Activated CD4-positive, alpha-beta memory T cell treated with anti-CD3 and anti-CD28 coated beads for 36 hours (primary cell): ENCODE data around the gene ATG4A. TPM values are rescaled to one million over a fixed set of nuclear protein-coding genes. Genes with fewer than 3 reads are reported as not detected.

ENCODE experiments used
- CTCF ChIA-PET: fragments of 350-600 bp; sonication (Branson Sonifier 250); formaldehyde crosslinking; loops from one replicate; lab custom pipeline; 2021; ENCODE audit warnings: antibody characterized with exemption, inconsistent platforms; lab: Charles Lee
- POLR2A ChIA-PET: fragments of 350-600 bp; sonication (Branson Sonifier 250); formaldehyde crosslinking; loops from one replicate; lab custom pipeline; 2021; ENCODE audit warnings: antibody characterized with exemption; lab: Charles Lee
- DNase-seq: peaks from one replicate; pipeline ENCODE4 v3.0.0-alpha.2; 2020
- H3K27ac Mint-ChIP-seq: one replicate; pipeline ENCODE4 v1.8.0; 2021; ENCODE audit warnings: mixed read lengths
- H3K27me3 Mint-ChIP-seq: one replicate; pipeline ENCODE4 v1.8.0; 2021; ENCODE audit warnings: mixed read lengths
- H3K36me3 Mint-ChIP-seq: one replicate; pipeline ENCODE4 v1.8.0; 2021; ENCODE audit warnings: mixed read lengths
- H3K4me1 Mint-ChIP-seq: one replicate; pipeline ENCODE4 v1.8.0; 2021; ENCODE audit warnings: low read depth, mixed read lengths
- H3K4me3 Mint-ChIP-seq: one replicate; pipeline ENCODE4 v1.8.0; 2021; ENCODE audit warnings: mild to moderate bottlenecking, mixed read lengths
- H3K9me3 Mint-ChIP-seq: one replicate; pipeline ENCODE4 v1.8.0; 2021; ENCODE audit warnings: mixed read lengths
- intact Hi-C: fragments of 100-400 bp; cut with micrococcal nuclease; formaldehyde crosslinking; loops from one replicate; pipeline ENCODE4 v1.15.1; 2023
- total RNA-seq, 2 experiments: library from RNA; stranded (reverse); gene quantifications; one replicate each; pipeline ENCODE4 v1.2.3, GENCODE V29; 2021

Gene ATG4A, protein sequence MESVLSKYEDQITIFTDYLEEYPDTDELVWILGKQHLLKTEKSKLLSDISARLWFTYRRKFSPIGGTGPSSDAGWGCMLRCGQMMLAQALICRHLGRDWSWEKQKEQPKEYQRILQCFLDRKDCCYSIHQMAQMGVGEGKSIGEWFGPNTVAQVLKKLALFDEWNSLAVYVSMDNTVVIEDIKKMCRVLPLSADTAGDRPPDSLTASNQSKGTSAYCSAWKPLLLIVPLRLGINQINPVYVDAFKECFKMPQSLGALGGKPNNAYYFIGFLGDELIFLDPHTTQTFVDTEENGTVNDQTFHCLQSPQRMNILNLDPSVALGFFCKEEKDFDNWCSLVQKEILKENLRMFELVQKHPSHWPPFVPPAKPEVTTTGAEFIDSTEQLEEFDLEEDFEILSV
- 1 to 10 TPM; 8.7 to 9.7 TPM for total RNA-seq

DNA sequence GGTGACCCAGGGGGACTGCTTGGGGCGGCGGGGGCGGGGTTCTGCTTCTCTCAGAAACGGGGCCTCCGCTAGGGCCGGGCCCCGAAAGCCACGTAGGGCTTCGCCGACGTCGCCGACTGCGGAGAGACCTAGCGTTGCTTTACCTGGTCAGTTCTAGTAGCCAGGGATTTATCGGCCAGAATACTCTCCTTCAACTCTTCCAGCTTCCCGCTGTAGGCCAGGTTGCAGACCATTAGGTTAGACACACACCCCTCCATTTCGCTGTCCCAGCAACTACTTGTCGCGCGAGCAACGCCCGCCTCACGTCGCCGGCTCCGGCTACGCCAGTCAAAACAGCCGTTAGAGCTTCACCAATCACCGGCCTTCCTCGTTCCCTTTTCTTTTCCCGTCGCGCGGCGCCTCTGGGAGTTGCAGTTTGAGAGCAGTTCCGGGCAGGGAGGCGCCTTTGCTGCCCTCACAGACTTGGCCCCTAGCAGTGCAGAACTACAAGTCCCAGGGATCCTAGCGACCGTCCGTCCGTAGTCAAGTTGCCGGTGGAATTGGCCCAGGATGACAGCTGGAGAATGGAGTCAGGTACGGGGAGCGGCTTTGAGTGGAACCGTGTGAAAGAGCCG is at the start of gene ATG4A, which contains the start of gene PSMD10:
ATG4A (plus strand) TSS at position 515 of the 614 bp plus-strand sequence; CDS start at position 564, 49 bp downstream.
PSMD10 (minus strand) TSS at position 279 of the 614 bp plus-strand sequence; CDS start at position 257, 22 bp downstream.
- Mint-ChIP-seq H3K36me3 (peaks cover 4% of the 10 kb centered on the region), H3K27me3 (no peaks in the 10 kb centered on the region), H3K4me1 (peaks cover 9% of the 10 kb centered on the region), H3K27ac (no peak within 1 kb of the TSS), H3K9me3 (no peaks in the 10 kb centered on the region), H3K4me3 (no peak within 1 kb of the TSS)
- POLR2A ChIA-PET: interaction anchor here (1.2 to 2.0 kb wide), 3 partner anchors 11 to 463 kb away, joined by 3 to 9 read pairs (median 6); partner anchors contain the start of genes MID2 and PRPS1
- intact Hi-C loops: loop anchor here (1.0 to 2.0 kb wide), 4 partner anchors 65 to 973 kb away; partner anchors contain the start of genes PRPS1 and RBM41
- peak; percentile 94 for DNase-seq
- CTCF ChIA-PET: interaction anchor here (0.7 to 1.3 kb wide), 3 partner anchors 19 to 553 kb away, joined by 3 to 5 read pairs (median 3); no protein-coding TSS in a partner anchor

DNA sequence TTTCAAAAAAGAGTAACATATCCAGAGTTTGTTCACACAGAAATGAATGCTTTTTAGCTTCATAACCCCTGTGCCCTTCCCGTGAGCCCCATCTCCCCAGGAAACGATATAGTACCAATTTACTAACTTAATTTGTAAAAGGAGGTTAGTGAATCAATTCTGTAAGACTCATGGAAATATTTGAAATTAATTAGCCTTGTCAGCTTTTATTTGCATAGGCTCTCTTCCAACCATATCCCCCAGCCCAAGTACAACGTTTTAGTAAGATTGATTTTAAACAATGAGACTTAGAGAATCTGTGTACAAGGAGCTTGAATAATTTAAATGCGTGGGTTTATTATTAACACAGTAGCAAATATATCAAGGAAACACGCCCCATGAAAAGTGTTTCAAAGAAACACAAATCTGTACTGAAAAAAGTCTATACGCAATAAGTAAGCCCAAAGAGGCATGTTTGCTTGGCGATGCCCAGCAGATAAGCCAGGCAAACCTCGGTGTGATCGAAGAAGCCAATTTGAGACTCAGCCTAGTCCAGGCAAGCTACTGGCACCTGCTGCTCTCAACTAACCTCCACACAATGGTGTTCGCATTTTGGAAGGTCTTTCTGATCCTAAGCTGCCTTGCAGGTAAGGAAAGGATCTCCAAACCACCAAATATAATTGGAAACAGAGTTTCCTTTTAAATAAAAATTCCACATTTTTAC is 46.9 kb upstream of the ATG4A start, which contains the start of gene VSIG1:
VSIG1 (plus strand) TSS at position 512 of the 703 bp plus-strand sequence; CDS start at position 578, 66 bp downstream.
- POLR2A ChIA-PET: interaction anchor here (0.7 kb wide), 1 partner anchor 14 kb away, joined by 4 read pairs; no protein-coding TSS in a partner anchor
- H3K27ac Mint-ChIP-seq: no peak within 1 kb of the TSS
- H3K27me3 Mint-ChIP-seq: no peaks in the 10 kb centered on the region
- H3K9me3 Mint-ChIP-seq: no peaks in the 10 kb centered on the region
- CTCF ChIA-PET: interaction anchor here (0.9 kb wide), 1 partner anchor 24 kb away, joined by 3 read pairs; no protein-coding TSS in a partner anchor
- no peaks in the 10 kb centered on the region for H3K36me3 Mint-ChIP-seq
- DNase-seq: no peak
- H3K4me3 Mint-ChIP-seq: no peak within 1 kb of the TSS
- peaks cover 12% of the 10 kb centered on the region for H3K4me1 Mint-ChIP-seq
- intact Hi-C loops: no loop called here

DNA sequence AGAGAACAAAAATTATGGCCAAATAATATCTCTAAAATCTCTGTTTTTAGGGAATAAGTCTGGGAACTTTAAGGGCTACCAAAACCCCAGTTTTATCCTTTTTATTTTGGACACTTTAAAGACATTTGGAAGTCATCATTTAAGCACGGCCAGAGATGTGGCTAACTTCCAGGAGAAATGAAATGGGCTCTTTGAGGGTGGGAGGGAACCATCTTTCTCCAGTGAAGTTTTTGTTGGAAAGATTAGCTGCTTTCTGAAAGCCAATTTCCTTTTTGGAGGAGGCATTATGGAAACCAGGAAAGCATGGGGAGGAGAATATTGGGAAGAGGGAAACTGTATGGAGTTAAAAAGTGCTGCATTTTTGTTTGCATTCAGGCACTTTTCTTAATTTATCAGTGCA is 41.9 kb upstream of the ATG4A start:
- Mint-ChIP-seq H3K4me1 (peaks cover 9% of the 10 kb centered on the region), H3K4me3 (no peak overlapping the region), H3K27ac (no peak overlapping the region), H3K9me3 (no peaks in the 10 kb centered on the region), H3K36me3 (no peaks in the 10 kb centered on the region), H3K27me3 (no peaks in the 10 kb centered on the region)
- no peak for DNase-seq
- intact Hi-C loops: no loop called here
- ChIA-PET CTCF (no interaction called here), POLR2A (no interaction called here)

DNA sequence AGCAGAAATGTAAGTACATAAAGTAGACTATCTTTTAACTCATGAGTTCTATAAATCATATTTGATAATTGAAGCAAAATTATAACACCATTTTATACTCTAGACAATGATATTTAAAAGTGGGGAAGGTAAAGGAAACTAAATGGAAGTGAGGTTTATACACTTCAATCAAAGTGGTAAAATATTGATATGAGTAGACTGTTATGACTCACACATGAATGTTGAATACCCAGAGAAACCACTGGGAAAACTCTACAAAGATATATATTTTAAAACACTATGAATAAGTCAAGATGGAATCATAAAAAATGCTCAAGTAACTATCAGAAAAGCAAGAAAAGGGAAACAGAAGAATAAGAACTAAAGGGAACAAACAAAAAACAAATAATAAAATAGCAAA is 38.4 kb upstream of the ATG4A start:
- DNase-seq: no peak
- Mint-ChIP-seq H3K4me3 (no peak overlapping the region), H3K9me3 (no peaks in the 10 kb centered on the region), H3K27ac (no peak overlapping the region), H3K36me3 (no peaks in the 10 kb centered on the region), H3K27me3 (no peaks in the 10 kb centered on the region), H3K4me1 (peaks cover 7% of the 10 kb centered on the region)
- ChIA-PET CTCF (no interaction called here), POLR2A (no interaction called here)
- intact Hi-C loops: loop anchor here (2.0 kb wide), 2 partner anchors 18 to 30 kb away; no protein-coding TSS in a partner anchor

DNA sequence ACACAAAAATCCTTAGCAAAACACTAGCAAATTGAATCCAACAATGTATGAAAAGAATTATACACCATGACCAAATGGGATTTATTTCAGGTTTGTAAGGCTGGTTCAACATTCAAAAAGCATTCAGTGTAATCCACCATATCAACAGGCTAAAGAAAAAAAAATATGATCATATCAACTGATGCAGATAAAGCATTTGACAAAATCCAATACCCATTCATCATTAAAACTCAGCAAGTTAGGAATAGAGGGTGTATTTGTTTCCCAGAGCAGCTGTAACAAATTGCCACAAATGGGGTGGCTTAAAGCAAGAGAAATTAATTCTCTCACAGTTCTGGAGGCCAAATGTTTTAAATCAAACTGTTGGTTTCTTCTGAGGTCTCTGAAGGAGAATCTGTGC is 36.0 kb upstream of the ATG4A start:
- DNase-seq: no peak
- Mint-ChIP-seq H3K27me3 (no peaks in the 10 kb centered on the region), H3K27ac (no peak overlapping the region), H3K4me1 (peaks cover 7% of the 10 kb centered on the region), H3K9me3 (no peaks in the 10 kb centered on the region), H3K4me3 (no peak overlapping the region), H3K36me3 (peaks cover 8% of the 10 kb centered on the region)
- ChIA-PET CTCF (no interaction called here), POLR2A (no interaction called here)
- intact Hi-C loops: no loop called here

DNA sequence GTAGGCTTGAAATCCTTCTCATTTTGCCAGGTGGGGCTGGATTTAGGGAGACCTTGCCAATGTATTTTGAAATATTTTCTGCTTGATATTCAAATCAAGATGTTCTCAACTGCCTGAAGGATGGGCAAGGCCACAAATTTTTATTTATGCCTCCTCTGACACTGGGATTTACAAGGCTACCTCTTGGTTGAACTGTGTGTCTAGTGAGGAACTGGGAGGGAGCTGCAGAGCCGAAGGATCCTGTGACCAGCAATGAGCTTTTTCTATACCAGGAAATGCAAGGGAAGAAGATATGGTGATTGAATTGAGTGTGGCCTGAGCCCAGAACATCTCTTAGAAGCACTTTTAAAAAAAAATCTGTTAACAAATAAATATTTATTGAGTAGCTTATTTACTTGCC is 31.8 kb upstream of the ATG4A start:
- no peak for DNase-seq
- intact Hi-C loops: no loop called here
- ChIA-PET CTCF (interaction anchor here (0.6 kb wide), 1 partner anchor 36 kb away, joined by 3 read pairs; no protein-coding TSS in a partner anchor), POLR2A (no interaction called here)
- no peak overlapping the region for H3K4me3 Mint-ChIP-seq
- peaks cover 11% of the 10 kb centered on the region for H3K36me3 Mint-ChIP-seq
- no peaks in the 10 kb centered on the region for H3K9me3 Mint-ChIP-seq
- no peak overlapping the region for H3K27ac Mint-ChIP-seq
- peaks cover 6% of the 10 kb centered on the region for H3K4me1 Mint-ChIP-seq
- no peaks in the 10 kb centered on the region for H3K27me3 Mint-ChIP-seq

DNA sequence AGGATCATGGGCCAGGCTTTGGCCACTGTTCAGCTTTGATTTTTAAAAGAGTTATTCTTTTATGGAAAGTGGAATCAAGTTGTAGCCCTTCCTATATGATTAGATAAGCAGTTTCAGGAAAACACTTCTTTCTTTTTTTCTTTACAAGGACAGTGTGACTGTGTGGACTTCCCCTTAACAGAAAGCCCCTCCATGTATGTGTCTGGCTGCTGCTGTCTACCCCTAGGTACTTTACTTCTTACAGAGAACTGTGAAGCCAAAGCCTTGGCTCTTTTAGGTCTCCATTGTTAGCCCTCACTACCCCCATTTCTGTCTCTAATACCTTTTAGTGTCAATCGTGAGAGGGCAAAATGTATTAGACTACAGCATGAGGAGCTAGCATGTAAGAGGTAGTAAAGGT is 27.6 kb upstream of the ATG4A start:
- DNase-seq: no peak
- Mint-ChIP-seq H3K36me3 (peaks cover 6% of the 10 kb centered on the region), H3K9me3 (no peaks in the 10 kb centered on the region), H3K27ac (no peak overlapping the region), H3K4me1 (peaks cover 7% of the 10 kb centered on the region), H3K27me3 (no peaks in the 10 kb centered on the region), H3K4me3 (no peak overlapping the region)
- ChIA-PET POLR2A (no interaction called here), CTCF (interaction anchor here (0.6 kb wide), 1 partner anchor 631 kb away, joined by 3 read pairs; no protein-coding TSS in a partner anchor)
- intact Hi-C loops: no loop called here

DNA sequence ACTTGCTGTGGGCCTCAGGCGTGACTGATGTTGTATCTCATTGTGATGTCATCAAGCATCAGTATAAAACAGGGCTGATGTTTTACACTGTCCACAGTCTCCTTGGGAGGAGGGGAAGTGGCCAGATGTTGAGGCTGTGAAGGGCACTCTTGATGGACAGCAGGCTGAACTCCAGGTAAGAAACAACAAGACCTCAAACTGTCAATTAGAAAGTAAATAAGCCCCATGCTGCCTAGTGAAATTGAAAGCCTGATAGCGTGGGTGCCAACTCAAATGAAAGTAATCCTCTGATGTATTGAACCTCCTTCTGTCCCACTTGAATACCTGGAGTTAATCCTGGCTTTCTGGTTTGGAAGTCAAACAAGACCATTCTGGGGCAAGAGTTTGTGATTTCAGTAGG is 27.0 kb upstream of the ATG4A start:
- CTCF ChIA-PET: no interaction called here
- no peak overlapping the region for H3K27ac Mint-ChIP-seq
- no peak overlapping the region for H3K4me3 Mint-ChIP-seq
- peak; percentile 10 for DNase-seq
- H3K4me1 Mint-ChIP-seq: peaks cover 7% of the 10 kb centered on the region
- H3K27me3 Mint-ChIP-seq: no peaks in the 10 kb centered on the region
- no peaks in the 10 kb centered on the region for H3K9me3 Mint-ChIP-seq
- H3K36me3 Mint-ChIP-seq: peaks cover 2% of the 10 kb centered on the region
- POLR2A ChIA-PET: no interaction called here
- intact Hi-C loops: no loop called here

DNA sequence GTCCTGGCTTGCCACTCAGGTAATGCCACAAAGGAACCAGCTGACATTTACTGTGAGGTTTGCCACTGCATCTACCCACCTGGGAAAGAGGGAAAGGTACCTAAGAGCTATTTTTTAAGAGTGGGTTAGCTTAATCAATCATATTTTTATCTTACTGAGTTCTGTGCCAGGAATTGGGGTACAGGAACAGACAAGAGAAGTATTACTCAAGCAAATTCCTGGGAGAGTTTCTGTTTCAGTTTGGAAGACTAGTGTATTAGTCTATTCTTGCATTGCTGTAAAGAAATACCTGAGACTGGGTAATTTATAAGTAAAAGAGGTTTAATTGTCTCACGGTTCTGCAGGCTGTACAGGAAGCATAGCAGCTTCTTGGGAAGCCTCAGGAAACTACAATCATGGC is 23.5 kb upstream of the ATG4A start:
- intact Hi-C loops: no loop called here
- CTCF ChIA-PET: interaction anchor here (6.0 kb wide), 1 partner anchor 47 kb away, joined by 45 read pairs; no protein-coding TSS in a partner anchor
- POLR2A ChIA-PET: no interaction called here
- Mint-ChIP-seq H3K9me3 (no peaks in the 10 kb centered on the region), H3K4me1 (peaks cover 10% of the 10 kb centered on the region), H3K27ac (no peak overlapping the region), H3K4me3 (no peak overlapping the region), H3K27me3 (no peaks in the 10 kb centered on the region), H3K36me3 (no peaks in the 10 kb centered on the region)
- DNase-seq: no peak

DNA sequence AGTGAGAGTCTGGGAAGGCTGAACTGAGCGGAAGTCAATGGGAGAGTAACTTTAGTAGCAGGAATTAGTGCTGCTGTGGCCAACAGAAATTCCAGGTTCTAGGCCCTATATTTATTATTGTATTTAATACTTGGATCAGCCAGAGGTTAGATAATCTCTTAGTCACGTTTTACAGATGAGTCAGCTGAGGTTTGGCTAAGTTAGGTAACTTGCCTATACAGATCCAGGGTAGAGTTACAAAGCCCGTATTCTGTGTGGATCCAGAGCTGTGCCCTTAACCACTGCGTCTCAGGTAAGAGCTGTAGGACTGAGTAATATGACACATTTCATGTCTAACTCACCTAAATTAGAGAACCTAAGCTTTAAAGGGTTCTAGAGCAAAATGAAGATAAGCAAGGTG is 20.7 kb upstream of the ATG4A start:
- DNase-seq: no peak
- no peaks in the 10 kb centered on the region for H3K9me3 Mint-ChIP-seq
- H3K27me3 Mint-ChIP-seq: no peaks in the 10 kb centered on the region
- H3K27ac Mint-ChIP-seq: no peak overlapping the region
- intact Hi-C loops: loop anchor here (2.0 to 5.0 kb wide), 4 partner anchors 18 to 414 kb away; no protein-coding TSS in a partner anchor
- POLR2A ChIA-PET: no interaction called here
- H3K4me3 Mint-ChIP-seq: no peak overlapping the region
- H3K4me1 Mint-ChIP-seq: peaks cover 3% of the 10 kb centered on the region
- CTCF ChIA-PET: interaction anchor here (1.0 to 6.0 kb wide), 7 partner anchors 50 to 413 kb away, joined by 3 to 45 read pairs (median 5); partner anchors contain the start of gene NCBP2L
- H3K36me3 Mint-ChIP-seq: no peaks in the 10 kb centered on the region

DNA sequence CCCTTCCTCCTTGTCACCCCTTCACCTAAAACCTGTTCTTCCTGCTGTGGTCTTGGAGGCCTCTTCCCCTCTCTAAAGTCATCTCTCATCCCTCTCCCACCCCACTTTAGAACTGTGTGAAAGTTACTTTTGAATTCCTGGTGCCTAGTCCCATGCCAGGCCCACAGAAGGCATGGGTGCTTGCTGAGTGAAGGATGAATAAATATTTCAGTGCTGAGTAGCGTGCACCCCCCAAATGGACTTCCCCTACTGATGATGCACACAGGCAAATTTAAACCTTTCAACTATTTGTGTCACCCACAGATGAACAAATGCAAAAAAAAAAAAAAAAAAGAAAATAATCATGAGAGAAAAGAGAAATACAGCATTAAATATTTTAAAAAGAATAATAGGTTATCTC is 20.0 kb upstream of the ATG4A start:
- no peaks in the 10 kb centered on the region for H3K9me3 Mint-ChIP-seq
- no peak overlapping the region for H3K4me3 Mint-ChIP-seq
- H3K36me3 Mint-ChIP-seq: no peaks in the 10 kb centered on the region
- H3K27ac Mint-ChIP-seq: no peak overlapping the region
- H3K27me3 Mint-ChIP-seq: no peaks in the 10 kb centered on the region
- H3K4me1 Mint-ChIP-seq: peaks cover 3% of the 10 kb centered on the region
- ChIA-PET CTCF (interaction anchor here (0.6 to 6.0 kb wide), 8 partner anchors 49 to 414 kb away, joined by 3 to 45 read pairs (median 5); partner anchors contain the start of gene NCBP2L), POLR2A (no interaction called here)
- no peak for DNase-seq
- intact Hi-C loops: loop anchor here (2.0 to 5.0 kb wide), 4 partner anchors 19 to 414 kb away; no protein-coding TSS in a partner anchor
